ENCODE results near the gene MEIG1.

Gene MEIG1

GRCh38 chr10:14945108-14945507 lies 14.1 kb upstream of the MEIG1 start:
- H3K27ac ChIP-seq: no peak overlapping the region
- TF ChIP-seq CTCF (IDR thresholded peaks at IDR 0.05): no peak
- H3K4me3 ChIP-seq: no peak overlapping the region
- no peak for DNase-seq (ENCODE audit: low spot score)

- DNase-seq (ENCODE audit: low spot score): no peak
- Histone ChIP-seq H3K27ac (no peak overlapping the region), H3K4me3 (no peak overlapping the region)
- no peak for TF ChIP-seq CTCF (IDR thresholded peaks at IDR 0.05)
Observed at GRCh38 chr10:14947268-14947667, 11.9 kb upstream of the MEIG1 start.

- H3K27ac ChIP-seq: no peak overlapping the region
- no peak for DNase-seq (ENCODE audit: low spot score)
- no peak overlapping the region for H3K4me3 ChIP-seq
- no peak for TF ChIP-seq CTCF (IDR thresholded peaks at IDR 0.05)
Observed at GRCh38 chr10:14949291-14949690, 9.9 kb upstream of the MEIG1 start.

- no peak for DNase-seq (ENCODE audit: low spot score)
- Histone ChIP-seq H3K4me3 (peak overlapping the region; percentile 91), H3K27ac (peak overlapping the region; percentile 67 to 97)
- no peak for TF ChIP-seq CTCF (IDR thresholded peaks at IDR 0.05)
Observed at GRCh38 chr10:14952851-14953423, 6.3 kb upstream of the MEIG1 start.

- Histone ChIP-seq H3K27ac (peak overlapping the region; percentile 67 to 97), H3K4me3 (peak overlapping the region; percentile 91)
- DNase-seq (ENCODE audit: low spot score): no peak
- TF ChIP-seq CTCF (IDR thresholded peaks at IDR 0.05): no peak
Observed at GRCh38 chr10:14953424-14954000, 5.7 kb upstream of the MEIG1 start.

- TF ChIP-seq CTCF (IDR thresholded peaks at IDR 0.05): no peak
- Histone ChIP-seq H3K27ac (peak within 1 kb of the TSS; percentile 67 to 97), H3K4me3 (peak within 1 kb of the TSS; percentile 91)
- DNase-seq (ENCODE audit: low spot score): peak; percentile 95
Observed at GRCh38 chr10:14954001-14954770, 5.0 kb upstream of the MEIG1 start, which contains the start of gene DCLRE1C. DCLRE1C (minus strand) TSS chr10:14954096; CDS start chr10:14954010, 86 bp downstream.
